ENCODE measurements around the gene SPATA9. TPM values are rescaled to one million over a fixed set of nuclear protein-coding genes. Genes with fewer than 3 reads are reported as not detected.

SPATA9 gene
- total and polyA plus RNA-seq, 7 donors: 0.22 to 0.53 (median 0.22) TPM; not detected in 4

GRCh38 chr5:95619514-95620029 is 63.2 kb downstream of the SPATA9 start:
- WGBS, 3 donors: 12 to 17% (median 14%) methylated on average over 19 of the region's 19 CpGs
- ATAC-seq: peak in 2 of 4 donors; percentile 6 to 8
- intact Hi-C loops (cut with DNase I): no loop called here

GRCh38 chr5:95619096-95619495 is 63.7 kb downstream of the SPATA9 start:
- Histone ChIP-seq H3K9me3 (no peaks in the 10 kb centered on the region), H3K36me3 (ENCODE audit: insufficient read depth in 1 of 2, low read depth in 1 of 2) (no peaks in the 10 kb centered on the region), H3K4me1 (peaks cover 12% of the 10 kb centered on the region), H3K4me3 (no peak overlapping the region), H3K27me3 (ENCODE audit: insufficient read depth in 3 of 3, low read length in 2 of 3) (no peaks in the 10 kb centered on the region), H3K27ac (no peak overlapping the region)
- DNase-seq: no peak
- WGBS, 3 donors: 84 to 92% (median 88%) methylated on average over 4 of the region's 4 CpGs
- no peak for ATAC-seq
- no peak for TF ChIP-seq CTCF (IDR thresholded peaks at IDR 0.05)
- intact Hi-C loops (cut with DNase I): no loop called here

More at GRCh38 chr5:95619514-95620029, 63.2 kb downstream of the SPATA9 start:
- Histone ChIP-seq H3K4me1 (peaks cover 12% of the 10 kb centered on the region), H3K36me3 (ENCODE audit: insufficient read depth in 1 of 2, low read depth in 1 of 2) (no peaks in the 10 kb centered on the region), H3K27ac (no peak overlapping the region), H3K4me3 (peak overlapping the region; percentile 72), H3K27me3 (ENCODE audit: insufficient read depth in 3 of 3, low read length in 2 of 3) (no peaks in the 10 kb centered on the region), H3K9me3 (no peaks in the 10 kb centered on the region)
- TF ChIP-seq CTCF (IDR thresholded peaks at IDR 0.05): no peak
- DNase-seq: no peak

- no peak overlapping the region for H3K4me3 ChIP-seq
- no peaks in the 10 kb centered on the region for H3K9me3 ChIP-seq
- peaks cover 12% of the 10 kb centered on the region for H3K4me1 ChIP-seq
- intact Hi-C loops (cut with DNase I): no loop called here
- ATAC-seq (no peak), DNase-seq (no peak)
- TF ChIP-seq CTCF (IDR thresholded peaks at IDR 0.05): no peak
- H3K36me3 ChIP-seq (ENCODE audit: insufficient read depth in 1 of 2, low read depth in 1 of 2): no peaks in the 10 kb centered on the region
- no peak overlapping the region for H3K27ac ChIP-seq
- no peaks in the 10 kb centered on the region for H3K27me3 ChIP-seq (ENCODE audit: insufficient read depth in 3 of 3, low read length in 2 of 3)
- WGBS, 3 donors: 87 to 96% (median 90%) methylated on average over 5 of the region's 5 CpGs
These were observed 65.7 kb downstream of the SPATA9 start for GRCh38 chr5:95617057-95617456.

- H3K27me3 ChIP-seq (ENCODE audit: insufficient read depth in 3 of 3, low read length in 2 of 3): no peaks in the 10 kb centered on the region
- no peak overlapping the region for H3K4me3 ChIP-seq
- DNase-seq (no peak), ATAC-seq (no peak)
- WGBS, 3 donors: 81 to 95% (median 88%) methylated on average over 1 of the region's 1 CpG
- intact Hi-C loops (cut with DNase I): no loop called here
- H3K9me3 ChIP-seq: no peaks in the 10 kb centered on the region
- no peak overlapping the region for H3K27ac ChIP-seq
- no peaks in the 10 kb centered on the region for H3K36me3 ChIP-seq (ENCODE audit: insufficient read depth in 1 of 2, low read depth in 1 of 2)
- TF ChIP-seq CTCF (IDR thresholded peaks at IDR 0.05): no peak
- peaks cover 7% of the 10 kb centered on the region for H3K4me1 ChIP-seq
These were observed 67.7 kb downstream of the SPATA9 start for GRCh38 chr5:95615164-95615467.

- Histone ChIP-seq H3K27ac (no peak overlapping the region), H3K36me3 (ENCODE audit: insufficient read depth in 1 of 2, low read depth in 1 of 2) (no peaks in the 10 kb centered on the region), H3K27me3 (ENCODE audit: insufficient read depth in 3 of 3, low read length in 2 of 3) (no peaks in the 10 kb centered on the region), H3K4me3 (no peak overlapping the region), H3K9me3 (no peaks in the 10 kb centered on the region), H3K4me1 (no peaks in the 10 kb centered on the region)
- TF ChIP-seq CTCF (IDR thresholded peaks at IDR 0.05): no peak
- WGBS, 3 donors: 97 to 100% (median 98%) methylated on average over 1 of the region's 1 CpG
- intact Hi-C loops (cut with DNase I): no loop called here
- ATAC-seq: no peak
- no peak for DNase-seq
These were observed 69.3 kb downstream of the SPATA9 start for GRCh38 chr5:95613514-95613913.

Measured in psoas muscle (tissue), 8 donors.